IPS-15b (cell line): ENCODE results near the gene DTNB.

Experiments
- H3K27me3 ChIP-seq: one replicate; pipeline ENCODE4 v1.6.1; 2013; ENCODE audit warnings: low read length; ENCODE audit not compliant: control insufficient read depth, insufficient read depth
- H3K36me3 ChIP-seq: one replicate; pipeline ENCODE4 v1.6.1; 2013; ENCODE audit warnings: low read length; ENCODE audit not compliant: control insufficient read depth, insufficient read depth
- H3K4me1 ChIP-seq: one replicate; pipeline ENCODE4 v1.6.1; 2013; ENCODE audit warnings: mild to moderate bottlenecking, low read length; ENCODE audit not compliant: control insufficient read depth, insufficient read depth
- H3K4me3 ChIP-seq: one replicate; pipeline ENCODE4 v1.5.1; 2013; ENCODE audit warnings: low read depth, low read length
- H3K9ac ChIP-seq: one replicate; pipeline ENCODE4 v1.6.1; 2013; ENCODE audit warnings: low read depth, mild to moderate bottlenecking, low read length
- H3K9me3 ChIP-seq: one replicate; pipeline ENCODE4 v1.6.1; 2013; ENCODE audit warnings: mild to moderate bottlenecking, low read length; ENCODE audit not compliant: control insufficient read depth, insufficient read depth

Gene DTNB

DNA sequence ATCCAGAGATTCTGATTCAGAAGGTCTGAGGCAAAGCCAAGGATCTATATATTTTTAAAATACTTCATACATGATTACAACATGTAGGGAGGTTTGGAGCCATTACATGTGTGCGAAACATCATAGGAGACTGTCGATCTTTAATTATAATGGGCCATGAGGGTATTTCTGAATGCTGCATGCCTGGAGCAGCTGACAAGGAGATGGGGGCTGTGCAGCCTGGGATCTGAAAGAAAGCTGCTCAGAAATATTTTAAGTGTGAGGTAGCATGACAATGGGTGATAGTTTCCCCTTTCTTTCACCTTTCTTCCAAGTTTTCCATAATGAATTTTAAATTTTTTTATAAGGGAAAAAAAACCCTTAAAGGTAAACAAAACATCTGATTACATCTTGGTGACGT, 229.6 kb downstream of the DTNB start:
- no peak overlapping the region for H3K4me3 ChIP-seq
- H3K27me3 ChIP-seq = no peaks in the 10 kb centered on the region
- H3K9ac ChIP-seq = no peak overlapping the region
- peaks cover 8% of the 10 kb centered on the region for H3K4me1 ChIP-seq
- no peaks in the 10 kb centered on the region for H3K9me3 ChIP-seq
- no peaks in the 10 kb centered on the region for H3K36me3 ChIP-seq

DNA sequence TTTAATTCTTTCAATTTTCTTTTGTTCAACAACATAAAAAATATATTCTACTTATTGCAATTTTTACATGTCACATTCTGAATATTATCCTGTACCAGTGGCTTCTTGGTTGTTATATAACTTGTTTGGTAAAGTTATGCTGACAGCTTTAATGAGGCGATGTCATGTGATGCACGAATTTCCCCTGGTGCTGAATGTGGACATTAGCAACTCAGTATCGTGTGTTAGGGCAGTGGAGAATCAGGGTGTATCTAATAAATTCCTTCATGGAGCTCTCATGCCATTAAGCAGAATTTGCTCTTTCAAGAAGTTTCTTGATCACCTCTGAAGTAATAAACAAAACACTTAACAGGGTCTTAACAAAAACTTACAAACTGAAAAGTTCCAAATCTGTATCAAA, 232.0 kb downstream of the DTNB start:
- no peak overlapping the region for H3K4me3 ChIP-seq
- no peaks in the 10 kb centered on the region for H3K27me3 ChIP-seq
- H3K9ac ChIP-seq = no peak overlapping the region
- peaks cover 13% of the 10 kb centered on the region for H3K4me1 ChIP-seq
- no peaks in the 10 kb centered on the region for H3K36me3 ChIP-seq
- H3K9me3 ChIP-seq = no peaks in the 10 kb centered on the region

DNA sequence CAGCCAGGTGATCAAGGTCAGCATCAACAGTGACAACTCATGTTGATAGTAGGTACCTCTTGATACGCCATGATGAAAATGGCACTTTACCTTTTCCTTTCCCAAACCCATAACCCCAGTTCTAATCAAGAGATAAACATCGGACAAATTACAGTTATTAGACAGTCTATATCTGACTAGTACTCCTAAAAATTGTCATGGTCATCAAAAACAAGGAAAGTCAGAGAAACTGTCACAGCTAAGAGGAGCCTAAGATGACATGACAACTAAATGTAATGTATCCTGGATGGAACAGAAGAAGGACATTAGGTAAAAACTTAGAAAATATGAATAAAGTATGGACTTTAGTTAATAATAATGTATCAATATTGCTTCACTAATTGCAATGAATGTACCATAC, 234.6 kb downstream of the DTNB start:
- Histone ChIP-seq H3K4me1 (peaks cover 8% of the 10 kb centered on the region), H3K36me3 (no peaks in the 10 kb centered on the region), H3K9ac (no peak overlapping the region)

GRCh38 chr2:25437881-25438662, 235.3 kb downstream of the DTNB start:
- Histone ChIP-seq H3K4me3 (no peak overlapping the region), H3K27me3 (no peaks in the 10 kb centered on the region), H3K9ac (no peak overlapping the region), H3K36me3 (no peaks in the 10 kb centered on the region), H3K9me3 (no peaks in the 10 kb centered on the region), H3K4me1 (peaks cover 5% of the 10 kb centered on the region)

More for the DNA sequence above, 234.6 kb downstream of the DTNB start:
- Histone ChIP-seq H3K4me3 (no peak overlapping the region), H3K27me3 (no peaks in the 10 kb centered on the region), H3K9me3 (no peaks in the 10 kb centered on the region)

- Histone ChIP-seq H3K9ac (no peak overlapping the region), H3K27me3 (no peaks in the 10 kb centered on the region), H3K9me3 (no peaks in the 10 kb centered on the region), H3K36me3 (no peaks in the 10 kb centered on the region), H3K4me3 (no peak overlapping the region), H3K4me1 (peaks cover 5% of the 10 kb centered on the region)
Measured at GRCh38 chr2:25435421-25435820, 238.0 kb downstream of the DTNB start.

- no peaks in the 10 kb centered on the region for H3K36me3 ChIP-seq
- no peaks in the 10 kb centered on the region for H3K27me3 ChIP-seq
- H3K9ac ChIP-seq = no peak overlapping the region
- no peaks in the 10 kb centered on the region for H3K9me3 ChIP-seq
- no peaks in the 10 kb centered on the region for H3K4me1 ChIP-seq
- H3K4me3 ChIP-seq = no peak overlapping the region
Measured at GRCh38 chr2:25431604-25432003, 241.8 kb downstream of the DTNB start.

DNA sequence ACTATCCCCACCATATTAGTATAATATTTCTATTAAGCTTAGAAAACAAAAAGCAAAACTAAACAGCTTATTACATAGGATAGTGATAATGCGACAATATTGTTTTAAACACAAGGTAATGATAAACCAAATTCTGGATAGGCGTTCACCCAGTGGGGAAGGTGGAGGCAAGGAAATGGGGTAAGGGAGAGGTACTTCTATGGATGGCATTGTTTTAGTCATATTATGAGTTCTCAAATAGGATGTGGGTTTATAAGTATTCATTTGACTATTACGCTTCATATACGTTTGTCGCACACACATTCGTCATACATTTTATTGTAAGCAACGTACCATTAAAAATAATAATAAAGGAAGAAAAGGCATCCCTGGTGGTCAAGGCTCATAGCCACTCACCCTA, 242.8 kb downstream of the DTNB start:
- H3K27me3 ChIP-seq = no peaks in the 10 kb centered on the region
- no peak overlapping the region for H3K9ac ChIP-seq
- no peaks in the 10 kb centered on the region for H3K4me1 ChIP-seq
- H3K4me3 ChIP-seq = no peak overlapping the region
- H3K36me3 ChIP-seq = no peaks in the 10 kb centered on the region
- H3K9me3 ChIP-seq = no peaks in the 10 kb centered on the region

DNA sequence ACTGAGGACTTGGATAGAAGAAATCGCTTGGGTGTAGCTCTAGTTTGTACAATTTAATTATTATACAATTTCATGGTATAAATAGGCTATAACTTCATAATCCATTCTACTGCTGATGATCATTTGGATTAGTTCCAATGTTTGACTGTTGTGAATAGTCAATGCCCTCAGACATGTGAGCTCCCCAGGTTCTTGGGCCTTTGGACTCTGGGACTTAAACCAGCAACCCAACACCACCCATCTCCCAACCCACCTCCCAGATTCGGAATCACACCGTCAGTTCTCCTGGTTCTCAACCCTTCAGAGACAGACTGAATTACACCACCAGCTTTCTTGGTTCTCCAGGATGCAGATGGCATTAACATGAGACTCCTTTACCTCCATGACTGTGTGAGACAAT, 247.1 kb downstream of the DTNB start:
- Histone ChIP-seq H3K9ac (no peak overlapping the region), H3K9me3 (no peaks in the 10 kb centered on the region), H3K4me3 (no peak overlapping the region), H3K27me3 (no peaks in the 10 kb centered on the region), H3K4me1 (no peaks in the 10 kb centered on the region), H3K36me3 (no peaks in the 10 kb centered on the region)

DNA sequence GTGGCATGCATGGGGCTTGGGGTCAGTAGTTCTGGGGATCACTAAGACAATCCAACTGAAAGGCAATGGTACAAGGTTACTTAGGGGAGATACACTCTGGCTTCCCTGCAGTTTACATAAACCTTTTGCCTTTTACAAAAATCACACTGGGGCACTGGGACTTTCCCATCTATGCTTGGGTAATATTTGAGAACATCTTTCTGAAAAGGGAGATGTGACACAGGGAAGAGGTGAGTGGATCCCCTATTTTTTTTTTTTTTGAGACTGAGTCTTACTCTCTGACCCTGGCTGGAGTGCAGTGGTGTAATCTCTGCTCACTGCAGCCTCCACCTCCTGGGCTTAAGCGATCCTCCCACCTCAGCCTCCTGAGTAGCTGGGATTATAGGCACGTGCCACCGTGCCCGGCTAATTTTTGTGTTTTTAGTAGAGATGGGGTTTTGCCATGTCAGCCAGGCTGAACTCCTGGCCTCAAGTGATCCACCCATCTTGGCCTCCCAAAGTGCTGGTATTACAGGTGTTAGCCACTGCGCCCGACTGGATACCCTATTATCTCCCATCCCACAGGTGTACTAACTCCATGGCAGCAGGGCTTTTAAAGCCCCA, 248.8 kb downstream of the DTNB start:
- Histone ChIP-seq H3K27me3 (no peaks in the 10 kb centered on the region), H3K9ac (no peak overlapping the region), H3K4me1 (no peaks in the 10 kb centered on the region), H3K9me3 (no peaks in the 10 kb centered on the region), H3K4me3 (no peak overlapping the region), H3K36me3 (no peaks in the 10 kb centered on the region)

DNA sequence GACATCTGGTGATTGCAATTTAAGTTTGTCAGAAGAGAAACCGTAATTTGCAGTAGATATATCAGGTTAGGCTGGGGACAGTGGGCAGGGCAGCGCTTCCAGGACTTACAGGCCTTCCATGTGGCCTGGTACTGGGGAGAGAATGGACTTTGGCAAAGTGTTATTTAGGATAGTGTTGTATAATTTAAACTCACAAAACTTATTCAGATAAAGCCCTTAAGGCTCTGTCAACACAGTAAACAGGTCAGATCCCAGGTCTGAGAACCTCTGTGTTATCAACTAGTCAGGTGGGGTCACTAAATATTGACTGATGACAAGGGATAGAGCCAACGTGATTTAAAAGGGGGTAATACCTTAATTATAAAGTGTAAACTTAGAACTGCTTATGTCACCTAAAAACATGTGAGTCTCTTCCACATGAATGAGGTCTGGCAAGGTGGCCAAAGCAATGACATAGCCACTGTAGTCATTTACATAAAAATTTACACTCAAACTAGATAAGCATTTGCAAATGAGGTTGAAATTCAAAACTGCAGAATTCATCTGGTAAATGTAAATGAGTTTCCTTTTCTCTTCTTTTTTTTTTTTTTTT, 251.5 kb downstream of the DTNB start:
- Histone ChIP-seq H3K4me3 (no peak overlapping the region), H3K9ac (no peak overlapping the region), H3K4me1 (no peaks in the 10 kb centered on the region), H3K36me3 (no peaks in the 10 kb centered on the region), H3K9me3 (no peaks in the 10 kb centered on the region), H3K27me3 (no peaks in the 10 kb centered on the region)

DNA sequence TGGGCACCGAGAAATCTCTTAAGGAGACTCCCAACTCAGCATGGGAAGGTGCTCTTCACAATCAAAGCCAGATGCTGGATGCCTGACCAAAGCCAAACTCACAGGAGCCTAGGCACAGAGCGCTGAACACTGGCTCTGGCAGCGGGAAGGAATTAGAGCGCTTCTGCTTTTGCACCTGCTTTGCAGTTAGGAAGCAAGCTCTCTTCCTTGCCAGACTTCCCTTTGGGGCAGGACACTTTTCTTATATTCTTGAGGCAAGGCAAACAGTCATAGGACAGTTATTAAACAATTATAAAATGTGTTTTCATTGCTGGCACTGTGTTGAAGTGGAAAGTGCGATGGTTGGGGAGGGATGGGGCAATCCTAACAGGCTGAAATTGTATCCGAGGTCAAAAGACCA, 252.1 kb downstream of the DTNB start:
- H3K9ac ChIP-seq = no peak overlapping the region
- no peaks in the 10 kb centered on the region for H3K4me1 ChIP-seq
- no peak overlapping the region for H3K4me3 ChIP-seq
- no peaks in the 10 kb centered on the region for H3K27me3 ChIP-seq
- H3K36me3 ChIP-seq = no peaks in the 10 kb centered on the region
- no peaks in the 10 kb centered on the region for H3K9me3 ChIP-seq

- Histone ChIP-seq H3K4me1 (no peaks in the 10 kb centered on the region), H3K27me3 (no peaks in the 10 kb centered on the region), H3K36me3 (no peaks in the 10 kb centered on the region), H3K9me3 (no peaks in the 10 kb centered on the region), H3K4me3 (no peak overlapping the region), H3K9ac (no peak overlapping the region)
Measured at GRCh38 chr2:25420820-25421237, 252.5 kb downstream of the DTNB start.
